WI38 (cell line): ENCODE data around the gene PCDHA2.

Source experiments
- H3K4me3 ChIP-seq: 2 replicates; pipeline ENCODE4 v1.5.1; 2011; ENCODE audit warnings: low read depth, mild to moderate bottlenecking, control low read depth, low read length
- TF ChIP-seq, protein P1 (sequence below): IDR thresholded peaks from 2 replicates; pipeline ENCODE4 v1.5.1; 2012; ENCODE audit warnings: low read depth, mild to moderate bottlenecking, control low read depth, low read length

PCDHA2 gene

DNA sequence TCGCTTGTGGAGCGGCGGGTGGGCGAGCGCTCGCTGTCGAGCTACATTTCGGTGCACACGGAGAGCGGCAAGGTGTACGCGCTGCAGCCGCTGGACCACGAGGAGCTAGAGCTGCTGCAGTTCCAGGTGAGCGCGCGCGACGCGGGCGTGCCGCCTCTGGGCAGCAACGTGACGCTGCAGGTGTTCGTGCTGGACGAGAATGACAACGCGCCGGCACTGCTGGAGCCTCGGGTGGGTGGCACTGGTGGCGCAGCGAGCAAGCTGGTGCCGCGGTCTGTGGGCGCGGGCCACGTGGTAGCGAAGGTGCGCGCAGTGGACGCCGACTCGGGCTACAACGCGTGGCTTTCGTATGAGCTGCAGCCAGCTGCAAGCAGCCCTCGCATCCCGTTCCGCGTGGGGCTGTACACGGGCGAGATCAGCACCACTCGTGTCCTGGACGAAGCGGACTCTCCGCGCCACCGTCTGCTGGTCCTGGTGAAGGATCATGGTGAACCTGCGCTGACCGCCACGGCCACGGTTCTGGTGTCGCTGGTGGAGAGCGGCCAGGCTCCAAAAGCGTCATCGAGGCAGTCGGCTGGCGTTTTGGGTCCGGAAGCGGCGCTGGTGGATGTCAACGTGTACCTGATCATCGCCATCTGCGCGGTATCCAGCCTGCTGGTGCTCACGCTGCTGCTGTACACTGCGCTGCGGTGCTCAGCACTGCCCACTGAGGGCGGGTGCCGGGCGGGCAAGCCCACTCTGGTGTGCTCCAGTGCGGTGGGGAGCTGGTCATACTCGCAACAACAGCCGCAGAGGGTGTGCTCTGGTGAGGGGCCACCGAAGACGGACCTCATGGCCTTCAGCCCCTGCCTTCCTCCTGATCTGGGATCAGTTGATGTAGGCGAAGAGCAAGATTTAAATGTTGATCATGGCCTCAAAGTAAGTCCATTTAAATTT lies 48.4 kb downstream of the PCDHA2 start:
- H3K4me3 ChIP-seq = no peak overlapping the region
- TF ChIP-seq, protein P1, sequence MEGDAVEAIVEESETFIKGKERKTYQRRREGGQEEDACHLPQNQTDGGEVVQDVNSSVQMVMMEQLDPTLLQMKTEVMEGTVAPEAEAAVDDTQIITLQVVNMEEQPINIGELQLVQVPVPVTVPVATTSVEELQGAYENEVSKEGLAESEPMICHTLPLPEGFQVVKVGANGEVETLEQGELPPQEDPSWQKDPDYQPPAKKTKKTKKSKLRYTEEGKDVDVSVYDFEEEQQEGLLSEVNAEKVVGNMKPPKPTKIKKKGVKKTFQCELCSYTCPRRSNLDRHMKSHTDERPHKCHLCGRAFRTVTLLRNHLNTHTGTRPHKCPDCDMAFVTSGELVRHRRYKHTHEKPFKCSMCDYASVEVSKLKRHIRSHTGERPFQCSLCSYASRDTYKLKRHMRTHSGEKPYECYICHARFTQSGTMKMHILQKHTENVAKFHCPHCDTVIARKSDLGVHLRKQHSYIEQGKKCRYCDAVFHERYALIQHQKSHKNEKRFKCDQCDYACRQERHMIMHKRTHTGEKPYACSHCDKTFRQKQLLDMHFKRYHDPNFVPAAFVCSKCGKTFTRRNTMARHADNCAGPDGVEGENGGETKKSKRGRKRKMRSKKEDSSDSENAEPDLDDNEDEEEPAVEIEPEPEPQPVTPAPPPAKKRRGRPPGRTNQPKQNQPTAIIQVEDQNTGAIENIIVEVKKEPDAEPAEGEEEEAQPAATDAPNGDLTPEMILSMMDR = no peak
